ENCODE measurements around the gene DDX49.

DDX49 gene

GRCh38 chr19:18975869-18976268, 56.4 kb downstream of the DDX49 start:
- DNase-seq: no peak
